Superior temporal gyrus (tissue), 1 donor: ENCODE measurements around the gene UBL5.

ENCODE experiments used
- DNase-seq: peaks from one replicate; pipeline ENCODE4 v3.0.0-alpha.2; 2016; ENCODE audit errors: extremely low spot score

Gene UBL5

GRCh38 chr19:9854282-9854846 is 26.6 kb downstream of the UBL5 start:
- no peak for DNase-seq

- no peak for DNase-seq
Observed at GRCh38 chr19:9856609-9857008, 28.9 kb downstream of the UBL5 start.

DNA sequence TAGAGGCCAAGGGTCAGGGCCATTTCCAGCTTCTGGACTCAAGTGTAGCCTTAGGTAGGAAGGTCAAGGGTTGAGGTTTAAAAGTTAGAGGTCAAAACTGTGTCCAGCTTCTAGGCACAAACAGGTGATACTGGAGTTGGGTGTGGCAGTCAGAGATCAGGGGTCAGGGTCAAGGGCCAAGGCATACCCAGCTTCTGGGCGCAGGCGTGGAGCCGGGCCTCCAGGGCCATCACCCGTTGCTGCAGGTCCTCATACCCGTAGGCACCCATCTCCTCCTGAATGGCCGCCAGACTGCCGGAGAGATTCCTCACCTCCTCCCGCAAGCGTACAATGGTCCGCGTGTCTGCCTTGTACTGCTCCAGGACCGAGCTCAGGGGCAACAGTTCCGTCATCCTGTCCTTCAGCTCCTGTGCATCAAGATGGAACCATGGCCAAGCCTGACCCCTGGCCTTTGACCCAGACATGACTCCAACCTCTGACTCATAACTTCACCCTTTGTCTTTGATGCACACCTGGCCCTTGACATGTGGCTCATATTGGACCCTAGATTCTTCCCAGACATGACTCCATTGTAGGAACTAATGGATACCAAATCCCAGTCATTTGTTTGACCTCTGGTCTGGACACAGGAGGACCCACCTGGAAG is 29.5 kb downstream of the UBL5 start:
- no peak for DNase-seq

GRCh38 chr19:9857920-9858746 is 30.4 kb downstream of the UBL5 start:
- no peak for DNase-seq

DNA sequence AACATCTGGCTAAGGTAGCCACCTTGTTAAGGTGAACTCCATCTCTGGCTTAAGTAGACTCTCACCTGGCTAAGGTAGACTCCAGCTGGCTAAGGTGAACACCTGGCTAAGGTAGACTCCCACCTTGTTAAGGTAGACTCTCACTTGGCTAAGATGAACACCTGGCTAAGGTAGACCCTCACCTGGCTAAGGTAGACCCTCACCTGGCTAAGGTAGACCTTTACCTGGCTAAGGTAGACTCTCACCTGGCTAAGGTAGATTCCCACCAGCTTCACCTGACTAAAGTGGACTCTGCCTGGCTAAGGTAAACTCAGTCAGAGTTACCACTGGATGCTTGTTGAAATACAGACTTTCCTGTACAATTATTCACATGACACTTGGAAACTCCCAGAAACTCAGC is 31.0 kb downstream of the UBL5 start:
- no peak for DNase-seq

DNA sequence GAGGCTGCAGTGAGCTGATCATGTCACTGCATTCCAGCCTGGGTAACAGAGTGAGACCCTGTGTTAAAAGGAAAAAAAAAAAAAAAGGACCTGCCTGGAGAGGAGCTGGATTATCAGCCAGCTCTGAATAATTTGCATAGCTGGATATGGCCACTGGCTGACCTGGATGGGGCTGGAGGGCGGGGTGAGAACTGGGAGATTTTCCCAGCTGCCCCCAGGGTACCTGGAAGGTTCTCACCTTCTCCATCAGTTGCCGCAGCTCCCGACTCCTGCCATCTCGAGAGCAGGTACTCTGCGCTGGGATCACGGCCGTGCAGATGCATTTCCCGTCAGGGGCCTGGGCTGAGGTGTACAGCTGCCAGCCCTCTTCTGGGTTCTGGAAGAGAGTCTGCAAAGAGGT is 32.7 kb downstream of the UBL5 start:
- no peak for DNase-seq

DNA sequence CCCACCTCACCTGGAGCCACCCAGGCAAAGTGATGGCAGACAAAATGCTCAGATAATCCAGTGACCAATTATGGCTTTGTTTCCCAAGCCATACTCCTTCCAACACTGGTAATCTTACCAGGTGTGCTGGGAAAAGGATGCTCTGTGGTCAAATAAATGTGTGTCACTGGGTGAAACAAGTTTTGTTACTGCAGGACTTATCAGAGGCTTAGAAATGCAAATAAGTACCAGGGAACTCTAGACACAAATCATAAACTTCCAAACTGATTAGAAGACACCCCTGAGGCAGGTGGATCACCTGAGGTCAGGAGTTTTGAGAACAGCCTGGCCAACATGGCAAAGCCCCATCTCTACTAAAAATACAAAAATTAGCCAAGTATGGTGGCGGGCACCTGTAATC is 33.8 kb downstream of the UBL5 start:
- no peak for DNase-seq

GRCh38 chr19:9862938-9863337 is 35.2 kb downstream of the UBL5 start:
- no peak for DNase-seq

DNA sequence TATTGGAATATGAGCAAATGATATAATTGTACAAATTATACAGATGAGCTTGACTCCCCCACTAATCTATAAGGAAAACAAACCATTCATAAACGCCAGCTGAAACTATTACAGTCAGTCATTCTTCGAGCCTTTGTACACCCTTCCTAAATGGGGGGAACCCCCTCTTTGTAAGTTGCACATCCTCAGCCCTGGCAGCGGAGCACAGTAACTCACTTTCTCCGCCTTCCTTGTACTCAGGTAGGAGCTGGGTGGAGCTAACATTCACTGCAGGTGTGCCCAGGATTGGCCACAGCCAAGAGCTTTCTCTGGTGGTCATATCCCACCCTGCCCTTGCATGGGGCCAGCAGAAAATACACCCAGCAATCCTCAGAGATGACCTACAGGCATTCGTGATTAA is 36.0 kb downstream of the UBL5 start:
- DNase-seq, result no peak

- peak; percentile 64 for DNase-seq
Observed at GRCh38 chr19:9865732-9866501, 38.2 kb downstream of the UBL5 start.

DNA sequence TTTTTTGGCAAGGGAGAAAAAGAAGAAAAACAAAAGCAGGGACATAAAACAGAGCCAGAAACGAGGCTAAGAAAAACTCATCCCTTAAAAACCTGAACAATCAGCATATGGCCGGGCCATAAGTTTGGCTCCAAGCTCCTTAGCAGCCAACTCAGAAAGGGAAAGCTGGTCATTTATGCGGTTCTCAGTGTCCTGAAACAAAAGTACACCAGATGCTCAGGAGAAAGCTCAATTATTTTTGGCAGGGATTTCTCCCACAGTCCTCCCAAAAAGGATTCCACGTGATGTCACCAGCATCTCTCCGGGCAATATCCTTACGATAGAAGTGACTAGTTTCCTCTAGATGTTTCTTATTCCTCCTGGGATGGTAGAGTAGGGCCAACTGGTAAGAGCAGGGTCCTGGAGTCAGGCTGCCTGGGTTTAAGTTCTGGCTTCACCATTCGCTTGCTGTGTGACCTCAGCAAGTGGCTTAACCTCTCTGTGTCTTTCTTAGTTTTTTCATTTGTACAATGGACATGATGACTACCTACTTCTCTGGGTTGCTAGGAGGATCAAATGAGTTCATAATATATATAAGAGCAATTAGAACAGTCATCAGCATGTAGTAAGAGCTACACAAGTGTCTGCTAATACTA is 41.4 kb downstream of the UBL5 start:
- peak; percentile 68 for DNase-seq

GRCh38 chr19:9871626-9872338 is 44.1 kb downstream of the UBL5 start:
- DNase-seq, result no peak

GRCh38 chr19:9872618-9873242 is 45.0 kb downstream of the UBL5 start:
- DNase-seq, result no peak

DNA sequence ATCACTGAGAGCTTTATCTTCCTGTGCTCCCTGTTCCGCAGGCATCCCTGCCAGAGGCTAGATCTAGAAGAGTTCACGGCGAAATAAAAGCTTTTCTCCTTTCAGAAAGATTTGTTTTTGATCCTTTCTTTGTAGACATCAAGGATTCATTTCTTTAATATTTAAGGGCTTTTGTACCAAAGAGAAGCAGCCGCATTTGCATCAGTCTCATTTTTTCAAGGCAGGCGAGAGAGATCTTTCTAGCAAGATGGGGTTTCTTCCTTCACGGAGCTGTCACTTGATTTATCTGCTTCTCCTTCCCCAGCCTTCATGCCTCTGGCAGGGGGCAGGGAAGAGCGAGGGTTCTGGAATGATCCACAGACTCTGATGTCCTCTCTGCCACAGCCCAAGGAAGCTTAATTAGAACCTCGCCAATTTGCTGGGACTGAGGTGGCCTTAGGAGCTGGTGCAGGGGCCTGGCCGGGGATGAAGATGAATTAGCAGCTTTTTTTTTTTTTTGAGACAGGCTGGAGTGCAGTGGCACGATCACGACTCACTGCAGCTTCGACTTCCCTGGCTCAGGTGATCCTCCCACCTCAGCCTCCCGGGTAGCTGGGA is 47.4 kb downstream of the UBL5 start:
- DNase-seq, result no peak

DNA sequence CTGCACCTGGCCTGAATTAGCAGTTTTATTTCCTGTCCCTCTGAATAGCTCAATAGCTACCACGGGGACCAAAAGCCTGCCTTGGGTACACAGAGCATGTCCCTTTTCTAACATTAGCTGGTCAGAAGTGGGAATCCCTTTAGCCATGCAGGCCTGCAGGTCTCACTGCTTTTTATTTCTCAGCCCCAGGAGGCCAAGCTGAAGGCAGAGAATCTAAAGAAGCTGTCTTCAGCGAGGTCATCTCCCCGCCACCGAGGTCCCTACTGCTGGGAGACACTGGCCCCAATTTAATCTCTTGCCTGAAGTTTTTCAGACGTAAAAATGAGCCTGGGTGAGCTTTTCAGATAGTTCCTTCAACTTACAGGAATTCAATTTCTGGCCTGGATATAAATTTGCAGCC is 48.1 kb downstream of the UBL5 start:
- no peak for DNase-seq

- no peak for DNase-seq
Observed at GRCh38 chr19:9877780-9878510, 50.2 kb downstream of the UBL5 start.

DNA sequence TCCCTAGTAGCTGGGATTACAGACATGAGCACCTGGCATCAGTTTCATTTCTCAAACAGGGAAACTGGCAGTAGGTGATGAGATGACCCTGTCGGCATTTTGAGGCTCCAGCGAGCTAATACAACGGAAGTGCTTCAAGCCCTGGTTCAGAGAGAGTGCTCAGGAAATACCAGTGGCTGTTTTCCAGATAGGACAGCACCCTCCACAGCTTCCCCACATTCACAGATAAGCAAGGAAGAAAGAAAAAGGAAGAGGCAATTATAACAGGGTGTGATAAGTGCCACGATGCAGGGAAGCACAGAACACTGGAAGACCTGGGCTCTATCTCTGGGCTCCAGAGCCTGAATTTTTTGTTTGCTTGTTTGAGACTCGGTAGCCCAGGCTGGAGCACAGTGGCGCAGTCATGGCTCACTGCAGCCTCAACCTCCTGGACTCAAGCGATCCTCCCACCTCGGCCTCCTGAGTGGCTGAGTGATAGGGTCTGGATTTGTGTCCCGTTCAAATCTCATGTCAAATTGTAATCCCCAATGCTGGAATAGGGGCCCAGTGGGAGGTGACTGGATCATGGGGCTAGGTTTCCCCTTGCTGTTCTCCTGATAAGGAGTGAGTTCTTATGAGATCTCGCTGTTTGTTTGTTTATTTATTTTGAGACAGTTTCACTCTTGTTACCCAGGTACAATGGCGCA is 50.9 kb downstream of the UBL5 start:
- DNase-seq, result no peak
